SK-N-SH (cell line): Measurements from ENCODE around the gene SHBG. TPM values are rescaled to one million over a fixed set of nuclear protein-coding genes. Genes with fewer than 3 reads are reported as not detected.

Experiments used
- CTCF ChIA-PET: fragments of 300-600, 350-600 bp; formaldehyde crosslinking; extraction: SDS; loops from one replicate; lab custom pipeline; 2021; lab: Yijun Ruan, JAX
- POLR2A ChIA-PET: fragments of 350-600 bp; sonication (Branson Sonifier 250); formaldehyde crosslinking; extraction: SDS; loops from one replicate; lab custom pipeline; 2020; ENCODE audit warnings: antibody characterized with exemption, inconsistent platforms; lab: Yijun Ruan, JAX
- DNase-seq: peaks from one replicate; pipeline ENCODE4 v3.0.0; 2012
- H2AFZ ChIP-seq: fragments of 200-600 bp; sonication (generic); 2 replicates; pipeline ENCODE4 v1.8.1; 2016; ENCODE audit warnings: antibody characterized with exemption, mild to moderate bottlenecking, low read depth
- H3F3A ChIP-seq: fragments of 200-600 bp; sonication (generic); replicated peaks from 2 replicates; pipeline ENCODE3; 2016; ENCODE audit warnings: antibody characterized with exemption, mild to moderate bottlenecking; ENCODE audit not compliant: insufficient read depth
- H3K27ac ChIP-seq, 2 experiments: fragments of 200-500 bp in 1 of 2; fragments of 200-600 bp in 1 of 2; sonication (Bioruptor generic) in 1 of 2; sonication (generic), shearing (Covaris generic) in 1 of 2; 2 replicates each; pipeline versions ENCODE4 v1.5.1 to v1.6.1; 2014 to 2016; ENCODE audit warnings: low read depth in 2 of 2, inconsistent platforms in 1 of 2, low read length in 1 of 2, mild to moderate bottlenecking in 1 of 2, mixed read lengths in 1 of 2
- H3K27me3 ChIP-seq: fragments of 200-600 bp; sonication (generic), shearing (Covaris generic); 2 replicates; pipeline ENCODE4 v1.6.1; 2016; ENCODE audit warnings: mixed run types; ENCODE audit not compliant: insufficient read depth
- H3K36me3 ChIP-seq, 2 experiments: fragments of 200-500 bp in 1 of 2; fragments of 200-600 bp in 1 of 2; sonication (Bioruptor generic) in 1 of 2; sonication (generic) in 1 of 2; replicated peaks in 1 of 2; 2 replicates each; pipeline versions ENCODE3 to v1.5.1; 2014 to 2016; ENCODE audit warnings: low read length in 1 of 2, mild to moderate bottlenecking in 1 of 2; ENCODE audit not compliant: insufficient read depth in 2 of 2, control insufficient read depth in 1 of 2
- H3K4me1 ChIP-seq, 2 experiments: fragments of 200-500 bp in 1 of 2; fragments of 200-600 bp in 1 of 2; sonication (Bioruptor generic) in 1 of 2; sonication (generic), shearing (Covaris generic) in 1 of 2; 2 replicates each; pipeline versions ENCODE4 v1.5.1 to v1.6.1; 2014 to 2016; ENCODE audit warnings: low read depth in 1 of 2, low read length in 1 of 2, mixed run types in 1 of 2; ENCODE audit not compliant: insufficient read depth in 2 of 2, control insufficient read depth in 1 of 2
- H3K4me2 ChIP-seq: fragments of 200-600 bp; sonication (generic), shearing (Covaris generic); 2 replicates; pipeline ENCODE4 v1.6.1; 2017; ENCODE audit warnings: mixed run types
- H3K4me3 ChIP-seq, 2 experiments: fragments of 200-500 bp in 1 of 2; fragments of 200-600 bp in 1 of 2; sonication (Bioruptor generic) in 1 of 2; sonication (generic), shearing (Covaris generic) in 1 of 2; 2 replicates each; pipeline versions ENCODE4 v1.5.1 to v1.8.1; 2014 to 2016; ENCODE audit warnings: low read depth in 2 of 2, inconsistent platforms in 1 of 2, low read length in 1 of 2, mild to moderate bottlenecking in 1 of 2, mixed read lengths in 1 of 2, moderate library complexity in 1 of 2
- H3K79me2 ChIP-seq: fragments of 200-600 bp; sonication (generic); 2 replicates; pipeline ENCODE4 v1.8.1; 2017; ENCODE audit warnings: mild to moderate bottlenecking; ENCODE audit not compliant: insufficient read depth
- H3K9ac ChIP-seq: fragments of 200-600 bp; sonication (generic); 2 replicates; pipeline ENCODE4 v1.6.1; 2017; ENCODE audit warnings: mixed run types
- H3K9me2 ChIP-seq: fragments of 200-600 bp; sonication (generic); 2 replicates; pipeline ENCODE4 v1.6.1; 2017; ENCODE audit warnings: mixed run types
- H3K9me3 ChIP-seq: fragments of 200-600 bp; sonication (generic); 2 replicates; pipeline ENCODE4 v1.6.1; 2017; ENCODE audit warnings: mixed run types, mild to moderate bottlenecking, moderate library complexity
- H4K20me1 ChIP-seq: fragments of 200-600 bp; sonication (generic); 2 replicates; pipeline ENCODE4 v1.6.1; 2017; ENCODE audit warnings: mild to moderate bottlenecking, mixed run types; ENCODE audit not compliant: insufficient read depth
- ELF1 ChIP-seq: IDR thresholded peaks from 2 replicates; pipeline ENCODE4 v1.4.0; 2012
- FOSL2 ChIP-seq: IDR thresholded peaks from 2 replicates; pipeline ENCODE4 v1.4.0; 2012; ENCODE audit warnings: low read depth, mild to moderate bottlenecking, moderate library complexity, borderline replicate concordance
- FOXJ3 ChIP-seq: sonication (generic); formaldehyde crosslinking; IDR thresholded peaks from 2 replicates; pipeline ENCODE4 v1.5.1; 2020; ENCODE audit warnings: mild to moderate bottlenecking, missing genetic modification reagents
- GATA2 ChIP-seq: sonication (generic); formaldehyde crosslinking; IDR thresholded peaks from 2 replicates; pipeline ENCODE4 v1.5.0; 2020; ENCODE audit warnings: mild to moderate bottlenecking, missing genetic modification reagents
- JUND ChIP-seq: IDR thresholded peaks from 2 replicates; pipeline ENCODE4 v1.4.0; 2012
- MAX ChIP-seq: IDR thresholded peaks from 2 replicates; pipeline ENCODE4 v1.4.0; 2012; ENCODE audit warnings: low read depth
- MEF2A ChIP-seq: IDR thresholded peaks from 2 replicates; pipeline ENCODE4 v1.4.0; 2012; ENCODE audit warnings: low read depth, borderline replicate concordance
- NFIC ChIP-seq: IDR thresholded peaks from 2 replicates; pipeline ENCODE4 v1.4.0; 2012; ENCODE audit warnings: borderline replicate concordance
- POLR2AphosphoS5 ChIP-seq: IDR thresholded peaks from 2 replicates; pipeline ENCODE4 v1.6.1; 2012; ENCODE audit warnings: low read depth, low read length
- RFX5 ChIP-seq: IDR thresholded peaks from 2 replicates; pipeline ENCODE4 v1.6.1; 2012; ENCODE audit warnings: mild to moderate bottlenecking, improper control_type of control experiment, low read length
- RXRA ChIP-seq: IDR thresholded peaks from 2 replicates; pipeline ENCODE4 v1.4.0; 2012; ENCODE audit warnings: low read depth, mild to moderate bottlenecking, borderline replicate concordance
- TEAD4 ChIP-seq: IDR thresholded peaks from 2 replicates; pipeline ENCODE4 v1.4.0; 2012; ENCODE audit warnings: mild to moderate bottlenecking, borderline replicate concordance; ENCODE audit not compliant: insufficient read depth
- USF2 ChIP-seq: fragments of 150-350 bp; IDR thresholded peaks from 2 replicates; pipeline ENCODE4 v1.6.1; 2017; ENCODE audit warnings: antibody characterized with exemption, low read length, low read depth, borderline replicate concordance
- WGBS: methylation state at CpG from one replicate; pipeline ENCODE4 v1.1.6; 2017; ENCODE audit warnings: low lambda C conversion rate; 5-methylcytosine and 5-hydroxymethylcytosine counted together
- polyA plus RNA-seq, 3 experiments: library from polyadenylated mRNA; depleted of rRNA; stranded (reverse); fragments of >200 nt; gene quantifications; 2 replicates each; pipeline ENCODE4 v1.2.3, GENCODE V29; 2012
- TF ChIP-seq, protein P1 (sequence below): IDR thresholded peaks from 2 replicates; pipeline ENCODE4; 2012
- TF ChIP-seq, protein P2 (sequence below): fragments of 200-600 bp; sonication (generic); IDR thresholded peaks from 2 replicates; pipeline ENCODE4 v1.6.1; 2017; ENCODE audit warnings: antibody characterized with exemption, mild to moderate bottlenecking, moderate library complexity
- TF ChIP-seq, protein P3 (sequence below): IDR thresholded peaks from 2 replicates; pipeline ENCODE4 v1.4.0; 2012; ENCODE audit warnings: low read depth, borderline replicate concordance
- TF ChIP-seq, protein P4 (sequence below): IDR thresholded peaks from 2 replicates; pipeline ENCODE4 v1.4.0; 2012; ENCODE audit warnings: low read depth, borderline replicate concordance

The SHBG gene
- polyA plus RNA-seq, 1 of the 3 experiments (the other 2 are of a cell fraction): 1.1 TPM

DNA sequence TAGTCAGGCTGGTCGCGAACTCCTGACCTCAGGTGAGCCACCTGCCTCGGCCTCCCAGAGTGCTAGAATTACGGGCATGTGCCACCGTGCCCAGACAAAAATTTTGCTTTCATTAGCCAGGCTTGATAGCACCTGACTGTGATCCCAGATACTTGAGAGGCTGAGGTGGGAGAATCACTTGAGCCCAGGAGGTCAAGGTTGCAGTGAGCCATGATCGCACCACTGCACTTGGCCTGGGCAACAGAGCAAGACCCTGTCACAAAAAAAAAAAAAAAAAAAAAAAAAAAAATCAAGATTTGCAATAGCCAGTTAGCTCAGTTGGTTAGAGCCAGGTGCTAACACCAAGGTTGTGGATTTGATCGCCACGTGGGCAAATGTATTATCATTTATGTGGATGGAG, 9.1 kb upstream of the SHBG start:
- ChIA-PET POLR2A (no interaction called here), CTCF (interaction anchor here (3.6 kb wide), 1 partner anchor 67 kb away, joined by 16 read pairs; the partner anchor contains the start of genes TP53 and WRAP53)
- no peaks in the 10 kb centered on the region for H3F3A ChIP-seq
- no peak overlapping the region for H3K9ac ChIP-seq
- H3K27me3 ChIP-seq: no peaks in the 10 kb centered on the region
- H4K20me1 ChIP-seq: no peaks in the 10 kb centered on the region
- no peak overlapping the region for H3K4me2 ChIP-seq
- TF ChIP-seq TEAD4 (no peak), RXRA (no peak)
- TF ChIP-seq, protein P1, sequence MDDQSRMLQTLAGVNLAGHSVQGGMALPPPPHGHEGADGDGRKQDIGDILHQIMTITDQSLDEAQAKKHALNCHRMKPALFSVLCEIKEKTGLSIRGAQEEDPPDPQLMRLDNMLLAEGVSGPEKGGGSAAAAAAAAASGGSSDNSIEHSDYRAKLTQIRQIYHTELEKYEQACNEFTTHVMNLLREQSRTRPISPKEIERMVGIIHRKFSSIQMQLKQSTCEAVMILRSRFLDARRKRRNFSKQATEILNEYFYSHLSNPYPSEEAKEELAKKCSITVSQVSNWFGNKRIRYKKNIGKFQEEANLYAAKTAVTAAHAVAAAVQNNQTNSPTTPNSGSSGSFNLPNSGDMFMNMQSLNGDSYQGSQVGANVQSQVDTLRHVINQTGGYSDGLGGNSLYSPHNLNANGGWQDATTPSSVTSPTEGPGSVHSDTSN: no peak
- H3K9me3 ChIP-seq: no peaks in the 10 kb centered on the region
- no peaks in the 10 kb centered on the region for H3K4me1 ChIP-seq
- no peak overlapping the region for H3K27ac ChIP-seq
- H3K4me3 ChIP-seq: no peak overlapping the region
- no peak overlapping the region for H2AFZ ChIP-seq
- no peak for DNase-seq
- WGBS: 93% methylated on average over 8 of the region's 8 CpGs
- H3K79me2 ChIP-seq: 0 out of 2 replicates have a peak, but pooled peaks cover 2% of the 10 kb centered on the region
- no peaks in the 10 kb centered on the region for H3K36me3 ChIP-seq
- H3K9me2 ChIP-seq: no peaks in the 10 kb centered on the region

- Histone ChIP-seq H3K4me2 (no peak overlapping the region), H3K36me3 (no peaks in the 10 kb centered on the region), H3K27me3 (no peaks in the 10 kb centered on the region), H3K9ac (no peak overlapping the region), H3K4me3 (no peak overlapping the region), H2AFZ (no peak overlapping the region), H4K20me1 (no peaks in the 10 kb centered on the region), H3K79me2 (peaks cover 10% of the 10 kb centered on the region; the same call in 1 of the 2 replicates), H3K27ac (no peak overlapping the region), H3K9me3 (no peaks in the 10 kb centered on the region), H3F3A (no peaks in the 10 kb centered on the region), H3K4me1 (peaks cover 0 to 9% of the 10 kb centered on the region in 2 experiments; a peak in 1 of 4 replicates), H3K9me2 (no peaks in the 10 kb centered on the region)
- ChIA-PET POLR2A (no interaction called here), CTCF (no interaction called here)
- DNase-seq: no peak
- no peak for TF ChIP-seq RFX5
- no peak for TF ChIP-seq MAX
- no peak for TF ChIP-seq USF2
- TF ChIP-seq, protein P2, sequence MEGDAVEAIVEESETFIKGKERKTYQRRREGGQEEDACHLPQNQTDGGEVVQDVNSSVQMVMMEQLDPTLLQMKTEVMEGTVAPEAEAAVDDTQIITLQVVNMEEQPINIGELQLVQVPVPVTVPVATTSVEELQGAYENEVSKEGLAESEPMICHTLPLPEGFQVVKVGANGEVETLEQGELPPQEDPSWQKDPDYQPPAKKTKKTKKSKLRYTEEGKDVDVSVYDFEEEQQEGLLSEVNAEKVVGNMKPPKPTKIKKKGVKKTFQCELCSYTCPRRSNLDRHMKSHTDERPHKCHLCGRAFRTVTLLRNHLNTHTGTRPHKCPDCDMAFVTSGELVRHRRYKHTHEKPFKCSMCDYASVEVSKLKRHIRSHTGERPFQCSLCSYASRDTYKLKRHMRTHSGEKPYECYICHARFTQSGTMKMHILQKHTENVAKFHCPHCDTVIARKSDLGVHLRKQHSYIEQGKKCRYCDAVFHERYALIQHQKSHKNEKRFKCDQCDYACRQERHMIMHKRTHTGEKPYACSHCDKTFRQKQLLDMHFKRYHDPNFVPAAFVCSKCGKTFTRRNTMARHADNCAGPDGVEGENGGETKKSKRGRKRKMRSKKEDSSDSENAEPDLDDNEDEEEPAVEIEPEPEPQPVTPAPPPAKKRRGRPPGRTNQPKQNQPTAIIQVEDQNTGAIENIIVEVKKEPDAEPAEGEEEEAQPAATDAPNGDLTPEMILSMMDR: no peak
- TF ChIP-seq FOSL2: no peak
- TF ChIP-seq, protein P3, sequence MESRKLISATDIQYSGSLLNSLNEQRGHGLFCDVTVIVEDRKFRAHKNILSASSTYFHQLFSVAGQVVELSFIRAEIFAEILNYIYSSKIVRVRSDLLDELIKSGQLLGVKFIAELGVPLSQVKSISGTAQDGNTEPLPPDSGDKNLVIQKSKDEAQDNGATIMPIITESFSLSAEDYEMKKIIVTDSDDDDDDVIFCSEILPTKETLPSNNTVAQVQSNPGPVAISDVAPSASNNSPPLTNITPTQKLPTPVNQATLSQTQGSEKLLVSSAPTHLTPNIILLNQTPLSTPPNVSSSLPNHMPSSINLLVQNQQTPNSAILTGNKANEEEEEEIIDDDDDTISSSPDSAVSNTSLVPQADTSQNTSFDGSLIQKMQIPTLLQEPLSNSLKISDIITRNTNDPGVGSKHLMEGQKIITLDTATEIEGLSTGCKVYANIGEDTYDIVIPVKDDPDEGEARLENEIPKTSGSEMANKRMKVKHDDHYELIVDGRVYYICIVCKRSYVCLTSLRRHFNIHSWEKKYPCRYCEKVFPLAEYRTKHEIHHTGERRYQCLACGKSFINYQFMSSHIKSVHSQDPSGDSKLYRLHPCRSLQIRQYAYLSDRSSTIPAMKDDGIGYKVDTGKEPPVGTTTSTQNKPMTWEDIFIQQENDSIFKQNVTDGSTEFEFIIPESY: no peak
- no peak for TF ChIP-seq FOXJ3
- no peak for TF ChIP-seq ELF1
- TF ChIP-seq, protein P4, sequence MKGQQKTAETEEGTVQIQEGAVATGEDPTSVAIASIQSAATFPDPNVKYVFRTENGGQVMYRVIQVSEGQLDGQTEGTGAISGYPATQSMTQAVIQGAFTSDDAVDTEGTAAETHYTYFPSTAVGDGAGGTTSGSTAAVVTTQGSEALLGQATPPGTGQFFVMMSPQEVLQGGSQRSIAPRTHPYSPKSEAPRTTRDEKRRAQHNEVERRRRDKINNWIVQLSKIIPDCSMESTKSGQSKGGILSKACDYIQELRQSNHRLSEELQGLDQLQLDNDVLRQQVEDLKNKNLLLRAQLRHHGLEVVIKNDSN: no peak
- TF ChIP-seq GATA2: no peak
- TF ChIP-seq NFIC: no peak
- no peak for TF ChIP-seq POLR2AphosphoS5
- TF ChIP-seq RXRA: no peak
- no peak for TF ChIP-seq JUND
- no peak for TF ChIP-seq TEAD4
- TF ChIP-seq MEF2A: no peak
- TF ChIP-seq, protein P1: no peak
- 75% methylated on average over 5 of the region's 5 CpGs for WGBS
These were observed 6.3 kb upstream of the SHBG start for GRCh38 chr17:7623661-7624060.
